K562 (cell line): Measurements from ENCODE around the gene MKNK2. TPM values are rescaled to one million over a fixed set of nuclear protein-coding genes. Genes with fewer than 3 reads are reported as not detected.

Experiments
- ADNP ChIP-seq: fragments of 200-800 bp; sonication (Bioruptor generic); IDR thresholded peaks from 2 replicates; pipeline ENCODE4 v1.6.1; 2016; ENCODE audit warnings: missing genetic modification characterization, missing compliant biosample characterization
- BACH1 ChIP-seq: fragments of 200-800 bp; sonication (Bioruptor generic); IDR thresholded peaks from 2 replicates; pipeline ENCODE4 v1.6.1; 2016; ENCODE audit warnings: missing genetic modification characterization, missing compliant biosample characterization
- CBFA2T3 ChIP-seq: fragments of 450-650 bp; IDR thresholded peaks from 2 replicates; pipeline ENCODE4 v1.6.1; 2017
- CBX3 ChIP-seq, 2 experiments: IDR thresholded peaks; 1 replicate in 1 of 2; 2 replicates in 1 of 2; pipeline ENCODE4 v1.6.1; 2012; ENCODE audit warnings: inconsistent platforms in 2 of 2, low read length in 2 of 2, borderline replicate concordance in 1 of 2, control low read depth in 1 of 2
- CCNT2 ChIP-seq: IDR thresholded peaks from 2 replicates; pipeline ENCODE4 v1.6.1; 2011; ENCODE audit warnings: borderline replicate concordance, low read depth, mild to moderate bottlenecking, moderate library complexity, mixed read lengths, low read length; ENCODE audit not compliant: insufficient read length; ENCODE audit errors: extremely low read depth
- CSDE1 ChIP-seq, 2 experiments: fragments of 450-650 bp; IDR thresholded peaks; 2 replicates each; pipeline ENCODE4 v1.6.1; 2016; ENCODE audit warnings: mild to moderate bottlenecking in 1 of 2
- DDX20 ChIP-seq: fragments of 450-650 bp; IDR thresholded peaks from 2 replicates; pipeline ENCODE4 v1.6.1; 2016; ENCODE audit warnings: missing genetic modification characterization, low read depth, mild to moderate bottlenecking, missing compliant biosample characterization, moderate library complexity
- DPF2 ChIP-seq: fragments of 450-650 bp; IDR thresholded peaks from 2 replicates; pipeline ENCODE4 v1.6.1; 2016
- EHMT2 ChIP-seq: fragments of 450-650 bp; IDR thresholded peaks from 2 replicates; pipeline ENCODE4 v1.6.1; 2018; ENCODE audit warnings: antibody characterized with exemption
- ETV6 ChIP-seq, 3 experiments: fragments of 150-350 bp in 1 of 3; sonication (generic) in 1 of 3; formaldehyde crosslinking in 1 of 3; IDR thresholded peaks; 2 replicates each; pipeline versions ENCODE4 v1.6.1 to v1.8.0; 2014 to 2022; ENCODE audit warnings: borderline replicate concordance in 2 of 3, low read depth in 2 of 3, antibody characterized with exemption in 1 of 3, low read length in 1 of 3, mild to moderate bottlenecking in 1 of 3, missing genetic modification reagents in 1 of 3
- FOXJ3 ChIP-seq: sonication (generic); formaldehyde crosslinking; IDR thresholded peaks from 2 replicates; pipeline ENCODE4 v1.4.0; 2020; ENCODE audit warnings: mild to moderate bottlenecking, missing genetic modification reagents
- KLF1 ChIP-seq: fragments of 450-650 bp; IDR thresholded peaks from 2 replicates; pipeline ENCODE4 v1.6.1; 2016; ENCODE audit warnings: missing genetic modification characterization, missing compliant biosample characterization
- MAFK ChIP-seq: IDR thresholded peaks from 2 replicates; pipeline ENCODE4 v1.6.1; 2011; ENCODE audit warnings: low read length, improper control_type of control experiment
- MED1 ChIP-seq: sonication (generic); formaldehyde crosslinking; IDR thresholded peaks from 2 replicates; pipeline ENCODE4 v1.8.1; 2023; ENCODE audit warnings: missing genetic modification reagents, borderline replicate concordance
- MLX ChIP-seq, 2 experiments: fragments of 450-650 bp in 1 of 2; sonication (generic) in 1 of 2; formaldehyde crosslinking; conservative IDR thresholded peaks; 2 replicates each; pipeline versions ENCODE4 v1.4.0 to v1.8.1; 2020 to 2022; ENCODE audit warnings: mild to moderate bottlenecking in 1 of 2, missing genetic modification reagents in 1 of 2
- NFE2 ChIP-seq: IDR thresholded peaks from 2 replicates; pipeline ENCODE4 v1.6.1; 2014; ENCODE audit warnings: antibody characterized with exemption, low read depth
- POLR2H ChIP-seq: IDR thresholded peaks from 2 replicates; pipeline ENCODE4 v1.6.1; 2016; ENCODE audit warnings: missing genetic modification characterization, low read depth, mild to moderate bottlenecking, control low read depth, missing compliant biosample characterization, moderate library complexity
- RB1 ChIP-seq: fragments of 450-650 bp; IDR thresholded peaks from 2 replicates; pipeline ENCODE4 v1.6.1; 2017; ENCODE audit warnings: low read depth, mild to moderate bottlenecking
- RBM22 ChIP-seq: fragments of 200-400 bp; formaldehyde crosslinking; IDR thresholded peaks from 2 replicates; pipeline ENCODE4 v1.6.1; 2018; ENCODE audit warnings: low read length, low read depth; ENCODE audit not compliant: poor library complexity, severe bottlenecking
- SIN3A ChIP-seq, 2 experiments: fragments of 150-350 bp in 1 of 2; IDR thresholded peaks; 2 replicates each; pipeline ENCODE4 v1.6.1; 2011 to 2016; ENCODE audit warnings: borderline replicate concordance in 2 of 2, low read depth in 2 of 2, low read length in 2 of 2, mild to moderate bottlenecking in 2 of 2, moderate library complexity in 2 of 2; ENCODE audit not compliant: control insufficient read depth in 1 of 2
- SMARCA4 ChIP-seq: fragments of 450-650 bp; IDR thresholded peaks from 2 replicates; pipeline ENCODE4 v1.6.1; 2016
- SRSF7 ChIP-seq: fragments of 200-400 bp; formaldehyde crosslinking; optimal IDR thresholded peaks from 2 replicates; pipeline ENCODE3; 2017; ENCODE audit warnings: mild to moderate bottlenecking, low read depth, low read length
- TAF15 ChIP-seq: fragments of 200-400 bp; formaldehyde crosslinking; IDR thresholded peaks from 2 replicates; pipeline ENCODE4 v1.6.1; 2017; ENCODE audit warnings: mild to moderate bottlenecking, low read depth, low read length, moderate library complexity
- ZKSCAN1 ChIP-seq: fragments of 150-350 bp; IDR thresholded peaks from 2 replicates; pipeline ENCODE4 v1.6.1; 2016; ENCODE audit warnings: low read depth, low read length
- ZNF12 ChIP-seq: sonication (generic); formaldehyde crosslinking; IDR thresholded peaks from 2 replicates; pipeline ENCODE4 v1.4.0; 2020; ENCODE audit warnings: mild to moderate bottlenecking, missing genetic modification reagents
- ZNF121 ChIP-seq: sonication (generic); formaldehyde crosslinking; conservative IDR thresholded peaks from 2 replicates; pipeline ENCODE4 v1.8.0; 2022; ENCODE audit warnings: missing genetic modification reagents
- ZNF232 ChIP-seq: sonication (generic); formaldehyde crosslinking; IDR thresholded peaks from 2 replicates; pipeline ENCODE4 v1.8.0; 2022; ENCODE audit warnings: mild to moderate bottlenecking, missing genetic modification reagents
- ZNF282 ChIP-seq: sonication (generic); formaldehyde crosslinking; IDR thresholded peaks from 2 replicates; pipeline ENCODE4 v1.8.1; 2023; ENCODE audit warnings: missing genetic modification reagents
- polyA plus RNA-seq, 8 experiments: library from polyadenylated mRNA; depleted of rRNA in 4 of 8; stranded (reverse) in 5 of 8; unstranded in 3 of 8; fragments of >200 nt; fragmentation: Nextera tagmentation in 2 of 8; fragmentation: Illumina TruSeq in 1 of 8; extraction: Ambion mirVana in 2 of 8; extraction: Trizol in 1 of 8; gene quantifications; 2 replicates each; pipeline versions ENCODE4 v1.2.1 to v1.2.3, GENCODE V29; 2011 to 2014; ENCODE audit warnings: inconsistent platforms in 1 of 8, missing spikeins in 1 of 8
- total RNA-seq, 7 experiments: library from RNA; depleted of rRNA in 6 of 7; stranded (reverse); fragments of >200 nt in 6 of 7; fragmentation: Illumina TruSeq in 2 of 7; extraction: Trizol in 2 of 7; gene quantifications; 2 replicates each; pipeline versions ENCODE4 v1.2.1 to v1.2.3, GENCODE V29; 2011 to 2021; ENCODE audit warnings: low replicate concordance in 1 of 7
- TF ChIP-seq, protein P1 (sequence below): sonication (generic); formaldehyde crosslinking; IDR thresholded peaks from 2 replicates; pipeline ENCODE4 v1.8.0; 2022; ENCODE audit warnings: missing genetic modification reagents, mild to moderate bottlenecking, moderate library complexity, borderline replicate concordance

Gene MKNK2
- total and polyA plus RNA-seq, 9 of the 15 experiments (the other 6 are each of a cell fraction or from before 2014, with no cell fraction given) = 5.1 to 191 (median 51.9) TPM

DNA sequence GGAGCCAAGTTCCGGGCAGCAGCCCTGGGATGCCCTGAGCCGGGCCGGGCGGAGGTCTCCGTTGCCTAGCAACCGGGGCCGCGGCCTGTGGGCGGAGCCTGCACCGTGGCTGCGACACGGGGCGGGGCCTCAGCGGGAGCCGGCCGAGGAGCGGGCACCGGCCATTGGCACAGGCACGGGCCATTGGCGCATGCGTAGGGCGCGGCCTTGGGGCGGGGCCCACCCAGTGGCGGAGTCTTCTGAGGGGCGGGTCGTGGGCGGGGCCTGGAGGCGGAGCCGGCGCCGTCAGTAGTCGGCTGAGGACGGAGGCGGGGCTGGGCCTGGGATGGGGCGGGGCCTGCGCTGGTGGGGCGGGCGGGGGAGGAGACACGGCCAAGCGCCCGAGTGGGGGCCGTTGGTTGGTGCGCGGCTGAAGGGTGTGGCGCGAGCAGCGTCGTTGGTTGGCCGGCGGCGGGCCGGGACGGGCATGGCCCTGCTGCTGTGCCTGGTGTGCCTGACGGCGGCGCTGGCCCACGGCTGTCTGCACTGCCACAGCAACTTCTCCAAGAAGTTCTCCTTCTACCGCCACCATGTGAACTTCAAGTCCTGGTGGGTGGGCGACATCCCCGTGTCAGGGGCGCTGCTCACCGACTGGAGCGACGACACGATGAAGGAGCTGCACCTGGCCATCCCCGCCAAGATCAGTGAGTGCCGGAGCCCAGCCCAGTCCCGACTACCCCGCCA, 45.6 kb upstream of the MKNK2 start, which contains the start of gene IZUMO4 (continued):
- no peak for TF ChIP-seq EHMT2
- TF ChIP-seq ADNP (tag) = no peak
- TF ChIP-seq CBX3 (IDR thresholded peaks at IDR 0.05; ENCODE audit: borderline replicate concordance in 1 of 2, low read length in 2 of 2) = peak in 1 of 2 experiments; percentile 44; a peak in 1 of 3 replicates
- no peak for TF ChIP-seq SMARCA4
- TF ChIP-seq NFE2 = no peak
- TF ChIP-seq KLF1 (tag) = no peak
- no peak for TF ChIP-seq MED1 (CRISPR knock-in tag)
- TF ChIP-seq SRSF7 = no peak
- no peak for TF ChIP-seq DPF2
- peak; percentile 67; the same call in 1 of the 2 replicates for TF ChIP-seq ZNF121 (CRISPR knock-in tag)
- TF ChIP-seq SIN3A (IDR thresholded peaks at IDR 0.05; ENCODE audit: borderline replicate concordance in 2 of 2, control insufficient read depth in 1 of 2, low read depth in 2 of 2, low read length in 2 of 2) = peak in 1 of 2 experiments; percentile 74; a peak in 1 of 4 replicates
- TF ChIP-seq TAF15 = no peak
- no peak for TF ChIP-seq POLR2H (tag)
- no peak for TF ChIP-seq ZNF232 (CRISPR knock-in tag)
- no peak for TF ChIP-seq BACH1 (tag)
- peak; percentile 86 for TF ChIP-seq RBM22
- no peak for TF ChIP-seq MLX (CRISPR knock-in tag; conservative IDR thresholded peaks at IDR 0.05)
- TF ChIP-seq, protein P1, sequence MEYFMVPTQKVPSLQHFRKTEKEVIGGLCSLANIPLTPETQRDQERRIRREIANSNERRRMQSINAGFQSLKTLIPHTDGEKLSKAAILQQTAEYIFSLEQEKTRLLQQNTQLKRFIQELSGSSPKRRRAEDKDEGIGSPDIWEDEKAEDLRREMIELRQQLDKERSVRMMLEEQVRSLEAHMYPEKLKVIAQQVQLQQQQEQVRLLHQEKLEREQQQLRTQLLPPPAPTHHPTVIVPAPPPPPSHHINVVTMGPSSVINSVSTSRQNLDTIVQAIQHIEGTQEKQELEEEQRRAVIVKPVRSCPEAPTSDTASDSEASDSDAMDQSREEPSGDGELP (CRISPR knock-in tag) = peak; percentile 33
- 0 out of 2 replicates have a peak, but pooled peaks have one; percentile 10 for TF ChIP-seq ZKSCAN1
- no peak for TF ChIP-seq DDX20 (tag)
- peak; percentile 29 for TF ChIP-seq RB1
- TF ChIP-seq ETV6 (IDR thresholded peaks at IDR 0.05; ENCODE audit: borderline replicate concordance in 1 of 2, low read depth in 2 of 2, low read length in 1 of 2) = no peak
- no peak for TF ChIP-seq ETV6 (CRISPR knock-in tag; IDR thresholded peaks at IDR 0.05; ENCODE audit: borderline replicate concordance)
- TF ChIP-seq FOXJ3 = no peak
- no peak for TF ChIP-seq MAFK
- TF ChIP-seq CCNT2 = peak; percentile 40
- TF ChIP-seq CSDE1 (IDR thresholded peaks at IDR 0.05) = peak in 1 of 2 experiments; percentile 98; a peak in 2 of 4 replicates
- TF ChIP-seq ZNF282 (CRISPR knock-in tag) = peak; percentile 32; the same call in 1 of the 2 replicates
- TF ChIP-seq CBFA2T3 = no peak
- no peak for TF ChIP-seq ZNF12 (CRISPR knock-in tag)
